GM10847 (cell line): ENCODE data around the gene SLAIN1.

Experiments used
- POLR2A ChIP-seq: IDR thresholded peaks from 2 replicates; pipeline ENCODE4 v1.6.1; 2011; ENCODE audit not compliant: insufficient read length; ENCODE audit errors: extremely low read depth

Gene SLAIN1

DNA sequence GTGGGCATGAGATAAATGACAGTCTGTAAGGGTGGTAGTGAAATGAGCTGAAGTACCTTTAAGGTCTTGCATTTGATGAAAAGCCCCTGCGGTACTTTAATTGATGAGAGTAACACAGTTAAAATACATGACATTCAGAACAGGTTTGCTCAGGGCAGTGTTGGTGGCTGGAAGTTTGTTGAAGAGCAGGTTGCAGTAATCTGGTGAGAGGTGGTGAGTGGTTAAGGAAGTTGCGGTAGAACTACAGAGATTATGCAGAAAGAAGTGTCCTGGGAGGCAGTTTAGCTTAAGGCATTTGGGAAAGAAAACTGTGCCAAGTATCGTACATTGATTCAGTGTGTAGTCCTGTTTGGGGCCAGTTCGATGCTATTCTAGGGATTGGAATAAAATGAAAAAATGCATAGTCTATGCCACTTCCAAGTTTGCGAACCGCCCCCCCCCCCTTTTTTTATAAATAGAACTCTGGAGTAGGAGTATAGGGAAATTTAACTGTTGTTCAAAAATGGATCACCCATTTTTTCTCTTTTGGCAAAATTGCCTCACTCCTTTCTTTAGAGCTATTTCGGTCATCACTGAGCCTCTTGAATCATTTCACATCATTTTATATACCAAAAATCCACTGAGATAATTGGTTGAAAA lies 42.7 kb downstream of the SLAIN1 start:
- TF ChIP-seq POLR2A: no peak

DNA sequence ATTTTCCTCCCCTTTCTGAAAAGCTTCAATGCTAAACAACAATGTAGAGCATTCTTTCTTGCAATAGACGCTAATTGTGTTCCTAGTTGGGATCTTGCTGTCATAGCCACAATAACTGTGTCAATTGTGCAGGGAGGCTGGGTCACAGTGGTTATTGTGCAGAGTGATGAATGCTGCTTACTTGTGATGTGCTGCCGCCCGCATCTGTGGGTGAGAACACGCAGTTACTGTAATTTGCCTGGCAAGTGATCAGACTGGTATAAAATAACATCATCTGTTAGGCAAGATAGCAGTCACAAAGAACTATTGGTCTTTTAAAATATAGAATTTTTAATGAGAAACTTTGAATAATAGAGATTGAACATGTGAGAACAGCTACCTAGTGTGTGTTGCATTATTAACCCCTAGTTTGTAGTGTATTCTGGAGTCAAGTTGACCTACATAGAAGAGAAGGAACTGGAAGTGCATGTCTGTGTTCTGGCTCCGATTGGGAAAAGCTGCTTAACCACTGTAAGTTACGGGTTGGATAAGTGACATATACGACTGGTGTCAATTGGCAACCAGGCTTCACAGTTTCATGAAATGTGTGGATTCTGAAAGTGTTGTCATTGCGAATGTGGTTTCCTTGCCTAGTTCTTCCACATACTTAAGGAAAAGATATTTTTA lies 43.6 kb downstream of the SLAIN1 start:
- no peak for TF ChIP-seq POLR2A

DNA sequence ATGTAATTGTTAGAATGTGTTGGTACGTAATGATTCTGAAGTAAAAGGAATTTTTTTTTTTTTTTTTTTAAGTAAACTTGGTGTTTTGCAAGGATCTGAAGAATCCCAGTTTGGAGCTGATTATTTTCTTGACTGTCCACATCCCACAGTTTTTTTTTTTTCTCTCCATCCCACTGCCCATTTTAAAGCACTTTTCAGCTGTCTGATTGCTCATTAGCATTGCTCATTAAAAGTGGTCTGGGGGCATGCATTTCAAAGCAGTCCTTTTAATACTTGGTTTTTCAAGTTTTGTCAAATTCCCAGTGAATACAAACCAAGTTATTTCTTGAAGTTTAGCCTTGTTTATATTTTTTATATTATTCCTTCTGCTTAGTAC lies 44.1 kb downstream of the SLAIN1 start:
- no peak for TF ChIP-seq POLR2A

DNA sequence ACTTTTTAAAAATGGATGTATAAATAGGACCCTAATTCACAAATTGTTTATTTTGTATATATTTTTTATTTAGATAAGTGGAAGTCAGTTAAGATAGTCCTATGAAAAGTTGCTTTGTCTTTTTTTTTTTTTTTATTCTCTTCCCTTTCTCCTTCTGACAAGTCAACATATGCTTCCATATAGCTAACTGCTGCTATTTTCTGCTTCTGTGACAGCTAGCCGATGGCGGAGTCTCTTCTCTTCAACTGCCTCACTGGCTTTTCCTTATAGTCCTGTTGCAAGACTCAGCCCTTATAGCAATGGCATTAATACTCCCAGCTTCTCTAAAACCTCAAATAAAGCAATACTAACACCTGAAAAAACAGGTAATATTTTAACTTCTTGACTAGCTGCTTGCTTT lies 45.3 kb downstream of the SLAIN1 start:
- TF ChIP-seq POLR2A: no peak

DNA sequence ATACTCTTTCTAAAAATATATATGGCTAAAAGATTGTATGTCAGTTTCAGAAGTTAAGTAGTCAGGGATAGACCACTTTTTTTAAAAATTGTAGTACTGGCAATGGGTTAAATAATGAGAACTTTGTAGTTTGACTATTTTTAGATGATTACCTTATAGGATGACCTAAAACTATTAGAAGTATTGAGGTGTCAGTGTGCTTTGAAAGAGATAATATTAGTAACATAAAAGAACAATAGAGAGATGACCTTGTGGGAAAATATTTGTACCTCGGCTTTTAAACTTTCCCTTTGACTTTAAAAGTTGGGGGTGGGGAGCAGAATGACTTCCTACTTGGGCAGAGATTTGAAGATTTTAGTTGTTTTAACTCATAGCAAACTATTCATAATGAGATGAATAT lies 48.3 kb downstream of the SLAIN1 start:
- no peak for TF ChIP-seq POLR2A

DNA sequence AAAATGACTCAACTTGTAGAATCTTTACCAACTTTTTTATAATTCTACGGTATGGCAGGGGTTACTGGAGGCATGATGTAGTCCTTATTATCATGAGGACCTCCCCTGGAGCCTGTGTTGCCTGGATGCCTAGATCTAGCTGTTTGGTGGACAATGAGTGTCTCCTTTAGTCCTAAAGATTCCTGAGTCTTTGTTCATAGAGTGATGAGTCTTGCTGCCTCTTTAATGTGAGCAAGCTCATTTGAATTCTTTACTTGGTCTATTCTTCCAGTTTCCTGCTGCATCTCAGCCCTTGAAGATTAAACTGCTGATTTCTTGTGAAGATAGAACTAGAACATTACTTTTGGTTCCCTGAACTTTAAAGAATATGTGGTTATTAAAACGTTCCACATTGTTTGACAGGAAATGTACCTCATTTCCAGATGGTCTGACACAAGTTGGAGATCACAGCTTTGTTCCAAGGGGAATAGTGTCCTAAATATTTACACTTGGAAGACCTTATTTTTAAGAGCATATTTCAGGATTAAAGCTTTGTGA lies 51.9 kb downstream of the SLAIN1 start:
- no peak for TF ChIP-seq POLR2A

DNA sequence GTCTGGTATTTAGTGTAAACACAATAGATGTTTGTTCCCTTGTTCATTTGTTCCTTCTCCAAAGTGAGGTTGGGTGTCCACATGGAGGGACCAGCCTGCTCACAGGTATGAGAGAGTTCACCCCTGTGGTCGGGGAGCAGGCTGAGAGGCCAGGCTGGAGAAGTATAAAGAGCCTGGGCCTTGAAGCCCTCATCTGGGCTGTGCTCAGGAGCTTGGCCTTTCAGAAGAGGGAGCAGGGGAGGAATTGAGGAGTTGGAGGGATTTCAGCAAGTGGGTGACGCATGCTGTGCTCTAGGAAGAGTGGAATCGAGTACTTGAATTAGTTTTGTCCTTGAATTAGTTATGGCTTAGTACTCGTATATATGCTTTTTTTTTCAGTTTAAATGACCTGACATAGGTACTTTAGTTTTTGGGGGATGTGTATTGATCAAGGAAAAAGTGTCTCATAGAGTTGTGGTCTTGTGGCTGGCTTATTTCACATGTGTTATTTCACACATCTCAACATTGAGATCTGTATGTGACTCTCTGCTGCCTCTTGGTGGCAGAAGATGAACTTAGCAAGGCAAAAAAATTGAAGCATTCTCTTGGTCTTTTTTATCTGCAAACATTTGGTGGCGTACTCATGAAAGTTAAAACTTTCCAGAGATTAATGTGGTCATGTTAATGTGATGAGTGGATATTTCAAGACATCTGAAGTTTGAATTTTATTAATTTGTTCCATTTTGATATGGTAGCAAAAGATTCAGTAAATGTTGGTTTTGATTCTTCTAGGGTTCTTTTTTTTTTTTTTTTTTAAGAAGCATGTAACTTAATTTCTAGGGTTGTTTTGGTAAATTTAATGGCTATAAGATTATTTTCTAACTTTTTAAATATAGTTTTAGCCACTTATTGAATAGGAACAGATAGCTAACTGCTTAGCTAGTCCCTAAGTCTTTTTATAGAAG lies 54.3 kb downstream of the SLAIN1 start:
- TF ChIP-seq POLR2A: no peak

DNA sequence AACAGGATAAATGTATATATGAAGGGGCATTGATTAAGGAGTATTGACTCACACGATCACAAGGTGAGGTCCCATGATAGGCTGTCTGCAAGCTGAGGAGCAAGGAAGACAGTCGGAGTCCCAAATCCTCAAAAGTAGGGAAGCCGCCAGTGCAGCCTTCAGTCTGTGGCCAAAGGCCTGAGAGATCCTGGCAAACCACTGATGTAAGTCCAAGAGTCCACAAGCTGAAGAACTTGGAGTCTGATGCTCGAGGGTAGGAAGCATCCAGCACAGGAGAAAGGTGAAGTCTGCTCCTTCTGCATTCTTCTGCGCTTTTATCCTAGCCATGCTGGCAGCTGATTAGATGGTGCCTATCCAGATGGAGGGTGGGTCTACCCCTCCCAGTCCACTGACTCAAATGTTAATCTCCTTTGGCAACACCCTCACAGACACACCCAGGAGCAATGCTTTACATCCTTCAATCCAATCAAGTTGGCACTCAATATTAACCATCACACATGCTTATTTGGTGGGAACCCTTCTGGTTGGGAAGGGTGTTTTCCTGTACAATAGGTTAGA lies 55.1 kb downstream of the SLAIN1 start:
- TF ChIP-seq POLR2A: no peak

DNA sequence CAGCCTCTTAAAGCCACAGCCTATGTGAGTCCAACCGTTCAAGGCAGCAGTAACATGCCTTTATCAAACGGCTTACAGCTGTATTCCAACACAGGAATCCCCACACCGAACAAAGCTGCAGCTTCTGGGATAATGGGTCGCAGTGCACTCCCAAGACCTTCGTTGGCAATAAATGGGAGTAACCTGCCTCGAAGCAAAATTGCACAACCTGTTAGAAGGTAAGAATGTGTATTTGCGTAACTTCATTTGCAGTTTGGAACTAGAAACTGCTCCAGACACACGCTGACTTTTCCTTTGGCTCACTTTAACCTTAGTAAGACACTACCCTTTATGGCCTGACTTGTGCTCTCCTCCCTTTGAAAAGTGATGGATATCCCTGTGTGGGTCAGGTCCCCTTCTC lies 63.4 kb downstream of the SLAIN1 start:
- TF ChIP-seq POLR2A: no peak

DNA sequence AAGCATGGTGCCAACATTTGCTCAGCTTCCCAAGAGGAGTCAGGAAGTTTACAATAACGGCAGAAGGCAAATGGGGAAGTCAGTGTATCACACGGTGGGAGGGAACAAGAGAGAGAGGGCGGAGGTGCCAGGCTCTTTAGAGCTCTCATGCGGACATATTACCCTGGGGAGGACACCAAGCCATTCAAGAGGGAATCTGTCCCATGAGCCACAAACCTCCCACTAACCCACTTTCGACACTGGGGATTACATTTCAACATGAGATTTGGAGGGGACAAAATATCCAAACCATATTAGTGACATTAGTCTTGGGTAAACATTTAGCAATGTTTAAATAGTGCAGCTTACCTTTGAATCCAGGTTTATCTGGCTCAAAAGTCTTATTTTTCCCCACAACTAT lies 69.9 kb downstream of the SLAIN1 start:
- no peak for TF ChIP-seq POLR2A

DNA sequence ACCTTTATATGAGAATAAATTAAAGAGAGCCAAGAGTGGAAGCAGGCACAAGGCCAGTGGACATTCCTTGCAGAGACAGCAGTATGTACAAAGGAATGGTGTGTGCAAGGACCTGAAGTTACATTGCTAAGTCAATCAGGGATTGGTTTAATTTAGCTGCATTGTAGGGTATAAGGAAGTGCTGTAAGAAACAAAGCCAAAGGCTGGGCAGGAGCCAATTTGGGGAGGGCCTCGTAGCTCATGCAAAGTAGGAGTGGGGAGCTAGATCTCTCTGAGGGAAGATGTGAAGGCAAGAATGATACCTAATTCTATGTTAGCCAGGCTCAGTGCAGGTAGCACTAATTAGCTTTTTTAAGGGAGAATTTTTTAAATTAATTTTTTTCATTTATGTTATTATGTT lies 76.7 kb downstream of the SLAIN1 start:
- no peak for TF ChIP-seq POLR2A

DNA sequence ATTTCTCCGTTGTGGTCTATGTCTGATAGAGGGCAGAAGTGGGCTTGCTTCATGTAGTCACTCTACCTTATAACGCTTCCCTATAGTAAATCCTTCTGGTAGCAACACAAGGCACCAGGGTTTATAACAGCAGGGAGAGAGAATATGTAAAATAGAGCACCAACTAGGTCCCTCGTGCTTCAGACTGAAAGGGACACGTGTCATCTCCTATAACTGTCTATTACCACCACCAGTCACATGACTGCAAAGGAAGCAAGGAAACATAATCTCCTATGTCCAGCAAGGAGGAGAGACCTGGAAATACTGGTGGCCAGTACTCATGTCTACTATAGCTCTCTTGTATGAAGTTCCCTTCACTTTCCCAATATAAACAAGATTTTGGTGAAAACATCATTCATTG lies 79.2 kb downstream of the SLAIN1 start:
- TF ChIP-seq POLR2A: no peak

DNA sequence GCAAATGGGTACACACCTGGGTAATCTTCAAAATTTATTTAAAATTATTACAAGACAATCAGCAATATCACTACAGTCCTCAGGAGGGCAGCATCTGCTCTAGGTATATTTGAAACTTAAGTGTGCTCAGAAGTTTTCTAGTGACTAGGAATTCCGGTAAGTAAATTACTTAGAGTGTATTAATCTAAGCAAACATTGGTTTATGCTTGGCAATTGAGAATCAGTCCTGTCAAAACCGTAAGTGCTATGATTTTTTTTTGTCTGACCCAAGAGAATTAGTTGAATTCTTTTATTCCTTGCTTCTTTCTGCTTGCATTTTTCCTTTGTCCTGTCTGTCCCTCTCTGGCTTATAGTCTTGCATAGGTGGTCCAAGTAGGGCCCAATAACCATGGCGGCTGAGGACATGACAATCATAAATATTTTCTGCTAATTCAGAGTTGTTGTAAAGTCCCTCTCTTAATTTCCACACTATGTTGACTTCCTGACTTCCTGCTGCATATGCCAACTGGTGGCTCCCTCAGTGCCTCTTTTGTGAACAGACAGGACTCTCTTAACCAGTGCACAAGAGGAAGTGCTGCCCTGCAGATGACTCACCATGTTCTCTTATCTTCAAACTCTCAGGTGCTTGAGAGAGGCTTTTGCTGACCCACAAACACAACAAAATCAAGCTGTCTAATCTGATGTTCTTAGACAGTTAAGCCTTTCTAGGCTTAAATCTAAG lies 82.2 kb downstream of the SLAIN1 start:
- TF ChIP-seq POLR2A: no peak

DNA sequence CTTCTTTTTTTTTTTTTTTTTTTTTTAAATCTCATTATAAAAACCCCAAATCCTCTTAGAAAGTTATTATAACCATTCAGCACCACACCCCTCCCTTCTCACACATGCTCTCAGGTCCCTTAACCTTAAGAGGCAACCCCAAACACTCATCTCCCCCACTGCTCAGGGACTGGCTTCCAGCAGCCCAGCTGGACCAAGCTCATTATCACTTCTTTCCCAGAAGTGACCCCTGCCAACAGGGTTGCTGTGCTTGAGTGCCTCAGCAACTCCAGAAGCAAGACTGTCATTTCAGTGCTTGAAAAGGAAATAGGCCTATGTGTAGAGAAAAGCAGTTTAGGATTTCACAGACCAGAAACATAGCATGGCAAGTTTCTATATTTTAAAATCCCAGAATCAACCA lies 84.3 kb downstream of the SLAIN1 start:
- no peak for TF ChIP-seq POLR2A

DNA sequence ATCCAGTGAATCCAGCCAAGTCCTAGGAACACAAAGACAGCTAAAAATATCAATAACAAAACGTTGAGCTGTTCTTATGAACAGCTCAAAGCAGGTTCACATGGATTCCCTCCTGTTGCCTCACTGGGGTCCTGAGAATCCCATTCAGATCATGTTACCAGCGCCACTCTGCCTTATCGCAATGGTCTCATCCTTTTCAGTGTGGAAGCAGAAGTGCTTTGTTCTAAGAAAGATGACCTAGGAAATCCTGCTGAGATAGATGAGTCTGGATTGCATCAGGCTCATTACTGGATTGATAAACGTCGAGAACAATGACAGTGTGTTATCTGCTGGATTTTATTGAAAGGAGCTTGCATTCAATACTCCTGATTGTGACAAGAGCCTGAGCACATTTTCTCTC lies 87.0 kb downstream of the SLAIN1 start:
- TF ChIP-seq POLR2A: no peak

DNA sequence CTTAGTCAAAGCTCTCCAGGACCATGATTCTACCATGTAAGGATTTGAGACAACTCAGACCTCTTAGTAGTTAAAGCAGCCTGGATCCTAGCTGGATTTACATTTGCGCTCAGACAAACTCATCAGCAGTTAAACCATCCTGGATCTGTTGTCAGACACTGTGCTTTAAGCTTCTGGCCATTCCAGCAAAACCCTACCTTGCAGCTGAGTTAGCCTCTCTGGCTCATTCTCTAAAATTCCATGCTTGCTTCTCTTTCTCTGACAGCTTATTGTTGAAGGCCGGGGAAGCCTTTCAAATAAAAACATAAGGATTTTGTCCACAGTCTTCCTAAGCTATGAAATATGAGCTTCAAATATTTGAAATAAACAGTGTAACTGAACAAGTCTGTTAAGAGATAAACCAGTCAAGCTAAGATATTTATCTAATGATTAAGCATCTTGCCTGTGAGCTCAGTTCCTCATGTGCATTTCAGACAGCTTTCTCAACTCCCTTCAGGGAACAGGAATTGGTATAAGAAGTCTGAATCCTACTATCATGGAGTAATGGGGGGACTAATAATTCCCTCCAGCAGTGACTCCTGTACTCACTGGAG lies 89.3 kb downstream of the SLAIN1 start:
- TF ChIP-seq POLR2A: no peak
